Small intestine (tissue), 7 donors: ENCODE measurements around the gene FMN2. TPM values are rescaled to one million over a fixed set of nuclear protein-coding genes. Genes with fewer than 3 reads are reported as not detected.

Experiments used
- DNase-seq, 2 donors: peaks; one replicate each; pipeline versions ENCODE4 v3.0.0 to v3.0.0-alpha.2; 2013
- FAIRE-seq: peaks from 2 replicates; lab custom pipeline; 2012; peaks lifted over from hg19 to GRCh38; lab: Jason Lieb, UNC
- H3K27ac ChIP-seq, 3 donors: one replicate each; pipeline ENCODE4 v1.5.1; 2013; ENCODE audit warnings: low read length in 2 of 3, mild to moderate bottlenecking in 2 of 3, control low read depth in 1 of 3, inconsistent platforms in 1 of 3, low read depth in 1 of 3, moderate library complexity in 1 of 3
- H3K27me3 ChIP-seq, 3 donors: one replicate each; pipeline ENCODE4 v1.6.1; 2013; ENCODE audit warnings: low read length in 3 of 3, inconsistent platforms in 1 of 3; ENCODE audit not compliant: control insufficient read depth in 3 of 3, insufficient read depth in 3 of 3
- H3K36me3 ChIP-seq, 3 donors: one replicate each; pipeline ENCODE4 v1.6.1; 2013; ENCODE audit warnings: low read length in 3 of 3, inconsistent platforms in 1 of 3, low read depth in 1 of 3, mild to moderate bottlenecking in 1 of 3, moderate library complexity in 1 of 3; ENCODE audit not compliant: control insufficient read depth in 3 of 3, insufficient read depth in 2 of 3
- H3K4me1 ChIP-seq, 3 donors: one replicate each; pipeline ENCODE4 v1.6.1; 2013; ENCODE audit warnings: low read length in 2 of 3, inconsistent platforms in 1 of 3, low read depth in 1 of 3, mild to moderate bottlenecking in 1 of 3, moderate library complexity in 1 of 3; ENCODE audit not compliant: control insufficient read depth in 3 of 3, insufficient read depth in 2 of 3
- H3K4me3 ChIP-seq, 3 donors: one replicate each; pipeline ENCODE4 v1.5.1; 2013; ENCODE audit warnings: low read length in 3 of 3, control low read depth in 1 of 3, inconsistent platforms in 1 of 3, low read depth in 1 of 3, mild to moderate bottlenecking in 1 of 3, moderate library complexity in 1 of 3
- H3K9me3 ChIP-seq, 2 donors: one replicate each; pipeline ENCODE4 v1.6.1; 2013; ENCODE audit warnings: low read depth in 1 of 2, low read length in 1 of 2; ENCODE audit not compliant: control insufficient read depth in 2 of 2, insufficient read depth in 1 of 2
- WGBS, 3 donors: extraction: QIAGEN DNeasy Blood & Tissue Kit; methylation state at CpG; one replicate each; pipeline ENCODE4 v1.1.7; 2013; 5-methylcytosine and 5-hydroxymethylcytosine counted together
- polyA plus RNA-seq, 4 donors: library from polyadenylated mRNA; stranded (reverse) in 3 of 4; unstranded in 1 of 4; fragments of 200-250 nt in 3 of 4; fragments of 120-200 nt in 1 of 4; gene quantifications; one replicate each; pipeline versions ENCODE4 v1.2.1 to v1.2.3, GENCODE V29; 2013
- donor health status: healthy with polysubstance abuse.
- donor health status: control.
- donor health status: control.
- donor health status: Bipolar disorder and iron deficiency.
- donor health status: healthy.

The FMN2 gene
- polyA plus RNA-seq, 4 donors = 0.59 to 0.70 TPM; not detected in 2

- Histone ChIP-seq H3K27ac (no peak overlapping the region), H3K4me1 (no peaks in the 10 kb centered on the region), H3K36me3 (no peaks in the 10 kb centered on the region), H3K4me3 (no peak overlapping the region), H3K27me3 (no peaks in the 10 kb centered on the region), H3K9me3 (no peaks in the 10 kb centered on the region)
- no peak for DNase-seq
- WGBS, 3 donors = 70 to 87% (median 78%) methylated on average over 7 of the region's 7 CpGs
- no peak for FAIRE-seq
Measured at GRCh38 chr1:240468656-240469055, 377.0 kb downstream of the FMN2 start.

DNA sequence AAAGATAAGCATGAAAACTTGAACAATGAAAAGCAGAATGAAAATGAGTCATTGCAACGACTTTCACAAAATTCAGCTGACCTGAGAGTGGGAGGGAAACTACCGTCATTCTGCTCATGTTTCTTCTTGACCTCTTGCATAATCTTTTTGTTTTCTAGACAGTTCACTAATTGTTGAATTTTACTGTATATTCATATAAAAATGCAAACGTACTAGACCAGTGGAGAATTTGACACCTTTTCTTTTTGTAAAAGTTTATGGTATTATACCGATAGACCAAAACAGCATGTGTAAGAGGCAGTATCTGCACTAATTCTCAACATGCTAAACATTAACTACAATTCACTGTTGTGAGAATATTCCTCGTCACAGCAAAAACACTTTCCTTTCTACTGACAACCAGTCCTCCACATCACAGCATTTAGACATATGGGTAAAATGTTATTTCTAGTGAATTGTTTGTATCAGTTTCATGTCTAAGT is 382.5 kb downstream of the FMN2 start:
- H3K27ac ChIP-seq = no peak overlapping the region
- WGBS, 3 donors = 20 to 49% (median 34%) methylated on average over 5 of the region's 5 CpGs
- H3K4me3 ChIP-seq = no peak overlapping the region
- no peak for FAIRE-seq
- no peaks in the 10 kb centered on the region for H3K36me3 ChIP-seq
- DNase-seq = peak in 1 of 2 donors; percentile 16
- no peaks in the 10 kb centered on the region for H3K4me1 ChIP-seq
- H3K27me3 ChIP-seq = no peaks in the 10 kb centered on the region
- H3K9me3 ChIP-seq = no peaks in the 10 kb centered on the region

DNA sequence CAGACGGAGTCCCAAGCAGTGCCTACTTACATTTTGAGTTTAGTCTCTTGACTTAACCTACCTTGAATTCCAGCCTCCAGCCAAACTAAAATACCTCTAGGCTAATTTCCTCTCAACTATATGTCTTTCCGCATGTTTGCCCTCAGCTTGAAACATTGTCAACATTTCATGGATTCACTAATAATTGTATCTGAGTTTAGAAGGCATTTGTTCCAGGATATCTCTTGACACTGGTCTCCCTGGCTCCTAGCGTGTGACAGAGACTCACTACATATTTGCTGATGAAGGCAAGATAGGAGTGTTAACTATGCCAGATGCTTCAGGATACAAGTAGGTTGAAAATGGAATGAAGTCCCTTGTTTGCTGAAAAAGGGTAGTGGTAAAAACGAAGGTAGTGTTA is 384.1 kb downstream of the FMN2 start:
- Histone ChIP-seq H3K4me1 (no peaks in the 10 kb centered on the region), H3K27ac (no peak overlapping the region), H3K27me3 (no peaks in the 10 kb centered on the region), H3K4me3 (no peak overlapping the region), H3K9me3 (no peaks in the 10 kb centered on the region), H3K36me3 (no peaks in the 10 kb centered on the region)
- DNase-seq = no peak
- WGBS, 3 donors = 67 to 77% (median 76%) methylated on average over 4 of the region's 4 CpGs
- no peak for FAIRE-seq

DNA sequence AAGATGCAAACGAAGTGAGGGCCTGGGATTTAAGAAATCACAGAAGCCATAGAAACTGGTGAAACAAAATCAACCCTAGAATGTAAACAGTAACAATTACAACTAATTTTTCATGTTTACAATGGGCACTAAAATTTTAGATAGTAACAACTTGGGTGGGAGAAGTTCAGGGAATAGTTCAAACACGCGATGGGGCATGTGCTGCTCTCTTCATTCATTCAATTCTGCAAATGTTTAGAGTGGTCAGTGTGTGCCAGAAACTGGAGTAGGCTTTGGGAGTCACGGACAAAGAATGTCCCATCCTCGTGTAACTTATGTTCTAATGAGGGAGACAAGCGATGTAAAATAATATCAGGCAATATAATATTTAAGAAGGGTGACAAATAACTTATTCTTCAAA is 386.9 kb downstream of the FMN2 start:
- FAIRE-seq = no peak

GRCh38 chr1:240484804-240485443 is 393.2 kb downstream of the FMN2 start:
- H3K4me1 ChIP-seq = no peaks in the 10 kb centered on the region
- no peaks in the 10 kb centered on the region for H3K9me3 ChIP-seq
- H3K27ac ChIP-seq = no peak overlapping the region
- FAIRE-seq = no peak
- H3K4me3 ChIP-seq = no peak overlapping the region
- WGBS, 3 donors = 76 to 86% (median 84%) methylated on average over 6 of the region's 6 CpGs
- no peak for DNase-seq
- no peaks in the 10 kb centered on the region for H3K36me3 ChIP-seq
- H3K27me3 ChIP-seq = no peaks in the 10 kb centered on the region

More for the DNA sequence above, 386.9 kb downstream of the FMN2 start:
- 73 to 80% (median 76%) methylated on average over 6 of the region's 6 CpGs for WGBS, 3 donors
- H3K4me1 ChIP-seq = no peaks in the 10 kb centered on the region
- H3K27me3 ChIP-seq = no peaks in the 10 kb centered on the region
- DNase-seq = no peak
- H3K27ac ChIP-seq = no peak overlapping the region
- H3K36me3 ChIP-seq = no peaks in the 10 kb centered on the region
- H3K4me3 ChIP-seq = no peak overlapping the region
- H3K9me3 ChIP-seq = no peaks in the 10 kb centered on the region

DNA sequence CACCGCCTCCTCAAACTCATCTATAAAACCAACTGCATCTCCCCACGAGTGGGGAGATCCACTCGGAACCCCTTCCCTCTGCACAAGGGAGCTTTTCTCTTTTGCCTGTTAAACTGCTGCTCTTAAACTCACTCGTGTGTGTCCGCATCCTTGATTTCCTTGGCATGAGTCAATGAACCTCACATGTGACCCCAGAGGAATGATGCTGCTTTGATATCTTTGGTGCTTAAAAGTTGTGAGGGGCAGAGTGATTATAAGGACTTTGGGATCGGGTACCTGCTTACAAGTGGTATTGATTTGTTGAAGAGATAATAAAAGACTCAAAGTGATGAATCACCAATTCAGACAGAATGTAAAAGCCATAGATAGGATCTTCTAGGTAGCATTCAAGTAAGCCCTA is 394.9 kb downstream of the FMN2 start:
- Histone ChIP-seq H3K9me3 (no peaks in the 10 kb centered on the region), H3K27ac (no peak overlapping the region), H3K27me3 (peaks cover 0 to 2% (median 0%) of the 10 kb centered on the region in 3 donors), H3K4me1 (no peaks in the 10 kb centered on the region), H3K36me3 (no peaks in the 10 kb centered on the region), H3K4me3 (no peak overlapping the region)
- no peak for DNase-seq
- no peak for FAIRE-seq
- 62 to 71% (median 69%) methylated on average over 6 of the region's 6 CpGs for WGBS, 3 donors

DNA sequence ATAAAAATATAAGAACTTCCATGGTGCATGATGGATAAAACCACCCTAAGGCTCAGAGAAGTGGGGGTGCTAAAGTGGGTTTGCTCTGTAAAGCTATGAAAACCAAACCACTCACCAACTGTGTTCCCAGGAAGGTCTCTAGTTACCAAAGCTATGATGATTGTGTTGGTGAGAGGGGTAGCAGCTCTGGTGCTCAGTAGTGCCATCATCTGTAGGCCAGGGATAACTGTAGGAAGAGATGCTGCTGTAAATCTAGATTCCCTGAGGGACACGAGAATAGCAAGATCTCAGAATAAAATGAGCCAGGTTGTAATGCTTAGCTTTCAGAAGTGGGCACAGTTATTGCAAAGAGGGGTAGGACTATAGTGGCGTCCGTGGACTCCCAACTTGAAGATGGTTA is 395.8 kb downstream of the FMN2 start:
- Histone ChIP-seq H3K27me3 (peaks cover 0 to 2% (median 2%) of the 10 kb centered on the region in 3 donors), H3K27ac (no peak overlapping the region), H3K4me1 (no peaks in the 10 kb centered on the region), H3K4me3 (no peak overlapping the region), H3K36me3 (no peaks in the 10 kb centered on the region), H3K9me3 (peaks cover 0 to 2% of the 10 kb centered on the region in 2 donors)
- DNase-seq (no peak), FAIRE-seq (no peak)
- WGBS, 3 donors = 70 to 77% (median 74%) methylated on average over 3 of the region's 3 CpGs

- Histone ChIP-seq H3K9me3 (peaks cover 0 to 3% of the 10 kb centered on the region in 2 donors), H3K27ac (no peak overlapping the region), H3K4me1 (no peaks in the 10 kb centered on the region), H3K27me3 (peaks cover 0 to 9% (median 2%) of the 10 kb centered on the region in 3 donors), H3K36me3 (no peaks in the 10 kb centered on the region), H3K4me3 (no peak overlapping the region)
- DNase-seq = no peak
- WGBS, 3 donors = 80 to 82% (median 81%) methylated on average over 5 of the region's 5 CpGs
- FAIRE-seq = no peak
Measured at GRCh38 chr1:240491156-240491555, 399.5 kb downstream of the FMN2 start.

DNA sequence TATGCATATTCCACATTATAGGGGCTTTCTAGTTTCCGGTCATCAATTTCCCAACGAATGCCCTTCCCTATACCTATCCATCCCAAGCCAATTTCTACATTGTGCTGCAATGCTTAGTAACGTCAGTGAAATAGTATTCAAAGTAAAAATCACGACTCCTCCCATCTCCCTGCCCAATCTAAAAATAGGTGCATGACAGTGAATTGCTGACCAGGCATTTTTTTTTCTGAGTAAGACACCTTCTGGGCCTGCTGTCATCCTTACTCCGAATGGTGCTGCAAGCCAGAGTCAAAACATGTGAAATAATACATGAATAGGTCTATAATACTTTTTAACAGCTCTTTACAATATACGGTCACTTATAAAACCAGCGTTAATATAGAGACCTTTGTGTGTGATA is 400.1 kb downstream of the FMN2 start:
- H3K4me3 ChIP-seq = no peak overlapping the region
- H3K27ac ChIP-seq = no peak overlapping the region
- H3K4me1 ChIP-seq = no peaks in the 10 kb centered on the region
- FAIRE-seq (no peak), DNase-seq (no peak)
- H3K27me3 ChIP-seq = peaks cover 0 to 9% (median 2%) of the 10 kb centered on the region in 3 donors
- no peaks in the 10 kb centered on the region for H3K36me3 ChIP-seq
- H3K9me3 ChIP-seq = peaks cover 0 to 3% of the 10 kb centered on the region in 2 donors
- WGBS, 3 donors = 74 to 86% (median 75%) methylated on average over 7 of the region's 7 CpGs
